Chondrocyte (in vitro differentiated cells): ENCODE results near the gene IL1RAP. TPM values are rescaled to one million over a fixed set of nuclear protein-coding genes. Genes with fewer than 3 reads are reported as not detected.

Source experiments
- DNase-seq: peaks from one replicate; pipeline ENCODE4 v3.0.0; 2021; ENCODE audit warnings: mixed read lengths, low spot score
- H3K27ac Mint-ChIP-seq: one replicate; pipeline ENCODE4 v1.8.0; 2021; ENCODE audit warnings: mild to moderate bottlenecking, moderate library complexity, mixed read lengths; ENCODE audit not compliant: unreplicated experiment
- H3K27me3 Mint-ChIP-seq: 2 replicates; pipeline ENCODE4 v1.8.0; 2021; ENCODE audit warnings: low read depth, mixed read lengths
- H3K36me3 Mint-ChIP-seq: 2 replicates; pipeline ENCODE4 v1.8.0; 2021; ENCODE audit warnings: low read depth, mixed read lengths
- H3K4me1 Mint-ChIP-seq: 2 replicates; pipeline ENCODE4 v1.8.0; 2021; ENCODE audit warnings: low read depth, mild to moderate bottlenecking, mixed read lengths
- H3K4me3 Mint-ChIP-seq: one replicate; pipeline ENCODE4 v1.8.0; 2021; ENCODE audit warnings: mild to moderate bottlenecking, moderate library complexity, mixed read lengths; ENCODE audit not compliant: unreplicated experiment
- H3K9me3 Mint-ChIP-seq: 2 replicates; pipeline ENCODE4 v1.8.0; 2021; ENCODE audit warnings: low read depth, mixed read lengths
- CTCF ChIP-seq: fragments of 200-600 bp; sonication (generic); IDR thresholded peaks from 2 replicates; pipeline ENCODE4 v1.5.0; 2021; ENCODE audit warnings: antibody characterized with exemption, mild to moderate bottlenecking, moderate library complexity
- total RNA-seq: library from RNA; stranded (reverse); gene quantifications from 3 replicates; pipeline ENCODE4 v1.2.1, GENCODE V29; 2021

IL1RAP gene
- total RNA-seq, 1 donor from 2014 or later: 30.4 TPM

DNA sequence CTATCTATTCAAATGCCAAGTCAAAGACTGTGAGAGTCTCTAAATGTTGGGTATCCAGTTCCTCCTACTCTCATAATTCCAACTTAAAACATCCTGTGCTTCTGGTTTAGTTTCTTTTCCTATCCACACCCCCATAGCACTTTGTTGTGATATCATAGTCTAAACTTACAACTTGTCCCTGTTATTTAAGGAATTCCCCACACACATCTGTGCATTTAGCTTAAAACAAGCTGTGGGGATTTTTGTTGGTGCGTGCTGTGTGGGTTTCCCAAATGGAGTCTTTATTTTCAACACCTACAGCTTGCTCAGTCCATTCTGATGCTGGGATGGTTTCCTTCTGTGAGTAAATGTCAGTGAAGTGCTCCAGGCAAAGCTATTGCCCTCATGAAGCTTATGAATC lies 181.3 kb downstream of the IL1RAP start:
- TF ChIP-seq CTCF: no peak
- Mint-ChIP-seq H3K4me1 (peaks cover 31% of the 10 kb centered on the region), H3K9me3 (peaks cover 3% of the 10 kb centered on the region), H3K4me3 (no peak overlapping the region), H3K27me3 (no peaks in the 10 kb centered on the region), H3K36me3 (peaks cover 2% of the 10 kb centered on the region), H3K27ac (no peak overlapping the region)
- no peak for DNase-seq

DNA sequence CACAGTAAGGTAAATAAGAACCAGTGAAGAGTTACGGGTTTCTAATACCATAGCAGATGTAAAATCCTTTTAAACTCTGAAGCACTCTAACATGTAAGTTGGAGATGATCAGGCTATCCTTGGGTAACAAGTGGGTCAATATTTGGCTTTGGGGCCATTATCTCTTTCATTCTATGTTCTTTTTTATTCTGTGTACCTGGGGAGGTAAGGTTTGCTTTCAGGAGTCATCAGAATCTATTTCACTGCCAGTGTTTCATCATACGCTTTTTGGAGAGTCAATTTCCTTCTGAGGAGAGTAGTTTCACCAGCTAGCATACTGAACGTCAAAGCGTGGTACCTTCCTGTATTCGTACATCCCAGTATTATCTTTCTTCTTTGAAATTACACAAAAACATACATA lies 182.1 kb downstream of the IL1RAP start:
- Mint-ChIP-seq H3K27ac (no peak overlapping the region), H3K9me3 (peaks cover 3% of the 10 kb centered on the region), H3K4me1 (peaks cover 33% of the 10 kb centered on the region), H3K36me3 (peaks cover 2% of the 10 kb centered on the region), H3K4me3 (no peak overlapping the region), H3K27me3 (no peaks in the 10 kb centered on the region)
- DNase-seq: no peak
- TF ChIP-seq CTCF: no peak

GRCh38 chr3:190696777-190697501 lies 183.1 kb downstream of the IL1RAP start:
- DNase-seq: no peak
- Mint-ChIP-seq H3K4me3 (no peak overlapping the region), H3K9me3 (peaks cover 3% of the 10 kb centered on the region), H3K27ac (no peak overlapping the region), H3K27me3 (no peaks in the 10 kb centered on the region), H3K4me1 (peaks cover 33% of the 10 kb centered on the region), H3K36me3 (peaks cover 2% of the 10 kb centered on the region)
- TF ChIP-seq CTCF: peak; percentile 90

- Mint-ChIP-seq H3K4me1 (peaks cover 33% of the 10 kb centered on the region), H3K27me3 (no peaks in the 10 kb centered on the region), H3K27ac (no peak overlapping the region), H3K9me3 (peaks cover 3% of the 10 kb centered on the region), H3K4me3 (peak overlapping the region; percentile 27), H3K36me3 (peaks cover 2% of the 10 kb centered on the region)
- peak; percentile 66 for TF ChIP-seq CTCF
- no peak for DNase-seq
These were observed 183.6 kb downstream of the IL1RAP start for GRCh38 chr3:190697502-190697830.

- Mint-ChIP-seq H3K4me1 (peaks cover 33% of the 10 kb centered on the region), H3K27me3 (no peaks in the 10 kb centered on the region), H3K9me3 (peaks cover 3% of the 10 kb centered on the region), H3K4me3 (no peak overlapping the region), H3K36me3 (peaks cover 2% of the 10 kb centered on the region), H3K27ac (peak overlapping the region; percentile 23)
- DNase-seq: no peak
- TF ChIP-seq CTCF: no peak
These were observed 184.0 kb downstream of the IL1RAP start for GRCh38 chr3:190697901-190698300.
